SJCRH30 (cell line): ENCODE results near the gene IFT25. TPM values are rescaled to one million over a fixed set of nuclear protein-coding genes. Genes with fewer than 3 reads are reported as not detected.

Experiments
- total RNA-seq: library from RNA; depleted of rRNA; stranded (reverse); fragments of >200 nt; shearing (Covaris generic); gene quantifications from 2 replicates; pipeline ENCODE4 v1.2.3, GENCODE V29; 2014; rRNA removed

IFT25 gene
- total RNA-seq, 1 experiment from 2014 or later: 119 TPM

Other genes starting within 250 kb of the IFT25 start
- gene GLIS1, start 206.5 kb downstream of the IFT25 start, total RNA-seq: not detected in 2 replicates
- gene NDC1, start 107.4 kb downstream of the IFT25 start, total RNA-seq: 96.4 and 107 TPM in 2 replicates
- gene YIPF1, start 55.9 kb downstream of the IFT25 start, total RNA-seq: 16.7 and 17.0 TPM in 2 replicates
- gene DIO1, start 51.5 kb downstream of the IFT25 start, total RNA-seq: not detected in 2 replicates
- gene LRRC42, start 651 bp upstream of the IFT25 start, total RNA-seq: 48.4 and 50.7 TPM in 2 replicates
- not detected in 2 replicates for gene LDLRAD1, start 72.5 kb upstream of the IFT25 start, total RNA-seq
- 132 and 135 TPM in 2 replicates for gene TMEM59, start 107.5 kb upstream of the IFT25 start, total RNA-seq
- 6.3 and 7.8 TPM in 2 replicates for gene TCEANC2, start 107.9 kb upstream of the IFT25 start, total RNA-seq
- not detected in 2 replicates for gene CDCP2, start 207.3 kb upstream of the IFT25 start, total RNA-seq